T47D (cell line): ENCODE results near the gene IGSF21.

Experiments
- DNase-seq, 2 experiments: peaks; one replicate each; pipeline versions ENCODE4 v3.0.0 to v3.0.0-alpha.2; 2011 to 2012; ENCODE audit warnings: low read depth in 1 of 2, low spot score in 1 of 2
- JUND ChIP-seq: IDR thresholded peaks from 2 replicates; pipeline ENCODE4 v1.6.1; 2012; ENCODE audit warnings: low read depth
- in situ Hi-C: cut with HindIII; loops from 2 replicates; pipeline ENCODE4 v1.10.0; 2016; ENCODE audit warnings: low sequenced_read_pairs, low pct_unique_long_range_greater_than_20kb

Gene IGSF21

GRCh38 chr1:18132022-18132710 lies 24.6 kb downstream of the IGSF21 start:
- peak in 1 of 2 experiments; percentile 26 for DNase-seq
- in situ Hi-C loops: no loop called here
- no peak for TF ChIP-seq JUND

DNA sequence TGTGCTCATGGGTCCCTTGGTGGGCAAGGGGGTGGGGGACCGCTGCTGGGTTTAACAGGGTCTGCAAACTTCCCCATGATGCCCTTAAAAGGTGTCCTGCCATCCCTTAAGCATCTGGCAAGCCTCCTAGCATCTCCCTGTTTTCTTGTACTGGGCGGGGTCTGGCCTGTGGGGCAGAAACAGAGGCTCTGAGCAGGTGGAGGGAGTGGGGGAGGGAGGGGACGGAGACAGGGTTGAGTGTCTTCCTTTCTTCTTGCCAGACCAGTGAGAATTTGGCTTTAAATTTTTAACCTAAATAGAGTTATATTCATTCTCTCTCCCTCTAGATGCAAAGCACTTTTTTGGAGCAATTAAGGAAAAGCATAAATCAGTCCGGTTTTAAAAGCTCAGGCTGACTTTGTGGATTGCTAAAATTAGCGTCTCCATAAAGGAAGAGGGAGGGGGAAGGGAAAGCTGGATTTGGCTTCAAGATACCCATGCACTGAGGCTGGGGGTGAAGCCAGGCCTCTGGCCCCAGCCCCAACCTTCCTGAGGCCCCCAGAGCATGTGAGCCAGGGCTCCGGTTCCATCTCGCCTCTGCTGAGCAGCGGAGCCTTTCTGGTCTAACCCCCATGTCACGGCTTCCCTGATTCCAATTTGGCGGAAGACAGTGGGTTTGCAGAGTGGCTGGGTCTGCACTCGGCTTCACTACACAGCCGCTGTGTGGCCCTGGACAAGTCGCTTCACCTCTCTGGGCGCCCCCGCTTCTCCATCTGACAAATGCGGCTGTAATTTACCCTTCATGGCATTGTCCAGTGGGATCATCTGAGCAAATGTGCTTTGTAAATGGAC lies 25.3 kb downstream of the IGSF21 start:
- no peak for DNase-seq
- TF ChIP-seq JUND: no peak
- in situ Hi-C loops: no loop called here

DNA sequence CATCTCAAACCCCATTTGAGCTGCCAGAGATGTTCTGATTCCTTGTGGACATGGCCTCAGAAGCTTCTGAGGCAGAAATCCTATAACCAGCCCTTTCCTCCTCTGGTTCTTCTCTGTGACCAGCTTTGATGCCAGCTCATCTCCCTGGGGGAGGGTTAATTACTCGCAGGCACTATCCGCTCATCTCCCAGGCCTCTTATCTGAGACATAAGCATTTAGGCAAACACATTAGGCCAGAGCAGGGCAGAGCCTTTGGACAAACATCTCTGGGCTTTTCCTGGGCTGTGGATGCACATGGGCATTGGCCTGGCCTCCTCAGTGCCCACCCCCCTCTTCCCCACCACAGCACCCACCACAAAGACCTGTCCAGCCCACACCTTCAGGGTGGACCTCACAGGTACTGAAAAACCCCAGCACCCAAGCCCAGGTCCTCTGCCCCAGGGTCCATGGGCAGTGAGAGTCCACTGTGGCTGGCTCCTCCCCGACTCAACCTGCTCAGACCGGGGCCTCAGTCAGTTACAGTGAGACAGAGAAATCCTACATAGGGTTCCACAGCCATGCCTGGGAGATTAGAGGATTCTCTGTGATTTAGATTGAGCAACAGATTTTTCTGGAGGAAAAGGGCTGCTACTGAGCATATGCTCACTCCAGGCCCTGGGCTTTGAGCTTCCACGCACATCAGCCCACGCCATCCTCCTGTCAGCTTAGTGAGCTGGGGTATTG lies 26.9 kb downstream of the IGSF21 start:
- no peak for DNase-seq
- no peak for TF ChIP-seq JUND
- in situ Hi-C loops: no loop called here

DNA sequence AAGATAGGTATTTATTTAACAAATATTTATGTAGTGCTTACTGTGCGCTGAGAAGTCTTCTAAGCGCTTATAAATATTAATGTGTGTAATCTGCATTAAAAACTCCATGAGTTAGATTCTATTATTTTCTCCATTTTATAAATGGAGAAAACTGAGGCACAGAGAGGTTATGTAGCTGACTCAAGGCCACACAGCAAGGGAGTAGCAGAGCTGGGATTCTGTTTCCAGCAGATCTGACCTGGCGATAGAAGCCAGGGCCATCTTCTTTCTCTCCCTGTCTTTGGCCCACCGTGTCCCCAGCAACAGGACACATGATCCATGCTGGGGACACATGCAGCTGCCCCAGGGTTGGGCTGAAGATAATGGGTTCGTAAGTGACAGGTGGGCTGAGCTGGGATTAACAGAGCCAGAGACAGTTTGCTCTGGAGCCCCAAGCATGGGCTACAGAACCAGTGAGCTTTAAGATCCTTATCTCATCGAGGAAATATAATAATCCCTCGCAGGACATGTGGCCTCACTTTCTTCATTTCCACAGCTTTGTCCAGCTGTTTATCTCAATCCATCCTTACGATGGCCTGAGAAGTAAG lies 30.3 kb downstream of the IGSF21 start:
- DNase-seq: no peak
- in situ Hi-C loops: no loop called here
- no peak for TF ChIP-seq JUND

DNA sequence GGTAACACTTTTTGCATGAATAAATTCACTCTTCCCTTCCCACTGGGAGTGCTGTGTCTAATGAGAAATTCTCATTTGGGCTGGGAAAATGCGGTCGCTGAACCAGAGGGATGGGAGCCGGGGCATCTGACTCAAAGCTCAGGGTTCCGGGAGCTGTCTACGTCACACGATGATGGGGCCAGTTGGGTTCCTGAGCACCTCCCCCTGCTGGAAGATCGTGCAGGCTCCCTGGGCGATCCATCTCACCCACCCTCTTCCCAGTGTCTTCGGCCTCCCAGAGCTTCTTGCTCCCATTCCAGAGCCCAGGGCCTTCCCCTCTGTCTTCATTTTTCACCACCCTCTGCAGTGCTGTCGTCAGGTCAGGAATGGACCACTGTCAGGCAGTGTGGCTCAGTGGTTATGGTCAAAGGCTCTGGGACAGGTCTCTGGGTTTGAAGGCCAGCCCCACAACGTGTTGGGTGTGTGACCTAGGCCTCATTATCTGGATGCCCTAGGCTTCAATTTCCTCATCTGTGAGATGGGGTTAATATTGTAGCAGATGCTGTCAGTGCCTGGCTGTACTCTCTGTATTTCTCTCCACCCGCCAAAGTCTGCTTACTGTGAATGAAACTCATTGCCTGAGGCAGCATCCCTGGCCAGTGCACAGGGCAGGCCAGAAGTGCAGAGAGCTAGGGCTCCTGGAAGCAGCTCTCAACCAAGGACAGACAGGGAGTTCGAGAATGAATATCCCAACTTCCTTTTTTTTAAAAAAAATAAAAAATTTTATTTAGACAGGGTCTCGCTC lies 31.8 kb downstream of the IGSF21 start:
- TF ChIP-seq JUND: no peak
- DNase-seq: no peak
- in situ Hi-C loops: no loop called here

DNA sequence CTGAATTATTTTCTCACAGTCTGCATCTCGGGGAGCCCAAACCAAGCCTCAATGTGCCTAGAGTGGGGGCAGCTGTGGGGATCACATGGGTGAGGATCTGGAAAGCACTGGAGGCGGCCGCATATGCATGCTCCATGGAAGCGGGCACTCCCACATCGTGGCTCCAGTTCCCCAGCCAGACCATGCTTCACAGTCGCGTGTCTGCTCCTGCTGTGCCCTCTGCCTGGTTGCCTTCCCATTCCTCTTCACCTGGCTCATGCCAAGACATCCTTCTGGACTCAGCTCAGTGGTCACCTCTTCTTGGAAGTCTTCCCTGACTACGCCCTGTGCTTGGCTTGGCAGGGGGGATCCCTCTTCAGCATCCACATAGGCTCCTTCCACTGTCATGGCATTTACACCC lies 32.8 kb downstream of the IGSF21 start:
- DNase-seq: no peak
- in situ Hi-C loops: no loop called here
- no peak for TF ChIP-seq JUND

- no peak for DNase-seq
- in situ Hi-C loops: no loop called here
- no peak for TF ChIP-seq JUND
Measured at GRCh38 chr1:18141661-18142060, 34.1 kb downstream of the IGSF21 start.

DNA sequence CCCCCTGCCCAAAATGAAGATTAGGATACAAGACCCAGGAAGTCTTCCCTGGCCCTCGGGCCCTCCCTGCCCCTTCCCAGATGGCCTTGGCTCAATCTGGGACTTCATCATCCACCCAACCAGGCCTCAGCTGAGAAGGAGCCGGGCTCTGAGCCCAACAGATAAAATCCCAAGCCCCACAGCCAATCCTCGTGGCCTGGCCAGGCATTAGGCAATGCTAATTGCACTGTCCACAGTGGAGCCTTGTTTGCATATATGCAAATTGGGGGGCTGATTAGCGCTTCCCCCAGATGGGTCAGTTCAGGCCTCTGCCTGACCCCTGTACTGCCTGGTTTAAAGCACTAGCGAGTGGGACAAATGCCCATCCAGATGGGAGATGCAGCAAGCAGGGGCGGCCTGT lies 34.9 kb downstream of the IGSF21 start:
- TF ChIP-seq JUND: no peak
- in situ Hi-C loops: no loop called here
- DNase-seq: no peak

GRCh38 chr1:18142969-18143368 lies 35.4 kb downstream of the IGSF21 start:
- in situ Hi-C loops: no loop called here
- TF ChIP-seq JUND: no peak
- DNase-seq: no peak

DNA sequence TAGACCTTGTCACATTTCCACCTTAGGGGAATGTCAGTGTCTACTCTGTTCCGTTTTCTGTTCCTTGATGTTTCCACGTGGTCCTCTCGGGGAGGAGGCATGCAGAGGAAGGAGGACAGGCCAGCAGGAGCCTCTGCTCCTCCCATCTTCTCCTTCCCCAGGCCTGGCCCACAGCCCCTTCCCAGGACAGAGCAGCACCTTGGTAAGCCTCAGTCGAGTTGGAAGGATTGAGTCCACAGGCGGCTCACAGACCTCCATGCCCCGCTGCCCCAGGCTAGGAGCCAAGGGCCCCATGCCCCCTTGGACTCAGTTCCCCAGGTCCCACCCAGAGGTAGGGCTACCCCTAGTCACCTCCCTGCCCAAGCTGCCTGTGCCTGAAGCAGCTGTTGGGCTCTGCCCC lies 36.5 kb downstream of the IGSF21 start:
- no peak for DNase-seq
- TF ChIP-seq JUND: no peak
- in situ Hi-C loops: no loop called here

DNA sequence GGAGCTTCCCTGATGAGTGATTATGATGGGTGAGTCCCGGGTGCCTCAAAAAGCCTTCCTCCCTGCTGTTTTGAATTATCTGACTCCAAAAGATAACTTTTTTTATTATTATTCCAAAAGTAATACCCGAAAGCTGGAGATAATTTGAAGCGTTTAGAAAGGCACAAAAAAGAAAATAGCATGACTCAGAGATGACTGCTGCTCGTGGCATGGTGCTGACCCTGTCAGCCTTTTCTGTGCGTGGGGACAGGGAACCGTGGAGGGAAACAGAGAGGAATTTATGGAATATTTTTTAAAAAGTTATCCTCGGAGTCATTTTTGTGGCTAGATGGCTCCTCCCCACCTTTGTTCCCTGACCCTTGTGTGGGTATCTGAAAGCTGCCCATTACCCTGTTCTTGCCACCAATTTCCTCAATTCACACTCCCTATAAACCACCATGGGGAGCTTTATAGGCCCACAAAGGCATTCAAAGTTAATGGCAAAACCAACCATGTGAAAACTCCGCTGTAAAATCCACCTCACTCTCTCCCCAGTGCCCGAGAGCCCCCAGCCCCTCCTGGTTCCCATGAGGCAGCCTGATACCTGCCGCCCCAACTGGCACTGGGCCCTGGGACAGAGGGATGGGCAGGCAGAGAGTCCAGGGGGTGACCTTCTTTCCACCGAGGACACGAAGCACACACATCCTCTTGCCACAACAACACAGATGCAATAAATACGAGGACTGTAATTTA lies 37.5 kb downstream of the IGSF21 start:
- in situ Hi-C loops: no loop called here
- no peak for DNase-seq
- TF ChIP-seq JUND: no peak
